Stimulated activated CD4-positive, alpha-beta T cell treated with anti-CD3 and anti-CD28 coated beads, Interleukin-12 subunit alpha, Interleukin-12 subunit beta, amount 100 ng/mL, for 4 hours (primary cell): ENCODE data around the gene GSTM3.
"Not testable (repeated sequence)": the region's sequence is repeated elsewhere in the genome, so short reads cannot be mapped to it uniquely, and the experiment has no call there.

Experiments
- DNase-seq: peaks from one replicate; pipeline ENCODE4 v3.0.0-alpha.2; 2020

The GSTM3 gene

DNA sequence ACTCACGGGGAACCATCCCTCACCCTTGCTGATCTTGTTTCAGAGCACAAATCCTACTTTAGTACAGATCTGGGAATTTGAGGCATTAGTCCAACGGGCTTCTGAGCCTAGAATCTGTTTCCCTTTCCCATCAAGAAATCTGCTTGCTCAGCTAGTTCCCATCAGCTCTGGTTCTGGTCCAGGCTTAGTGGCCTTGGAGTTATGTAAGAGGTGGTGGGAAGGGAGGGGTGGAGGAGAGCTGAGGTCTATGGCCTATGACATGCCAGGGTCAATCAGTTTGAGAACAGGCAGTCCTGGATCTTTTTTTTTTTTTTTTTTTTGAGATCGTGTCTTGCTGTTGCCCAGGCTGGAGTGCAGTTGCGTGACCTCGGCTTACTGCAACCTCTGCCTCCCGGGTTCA lies 49.1 kb downstream of the GSTM3 start:
- no peak for DNase-seq

DNA sequence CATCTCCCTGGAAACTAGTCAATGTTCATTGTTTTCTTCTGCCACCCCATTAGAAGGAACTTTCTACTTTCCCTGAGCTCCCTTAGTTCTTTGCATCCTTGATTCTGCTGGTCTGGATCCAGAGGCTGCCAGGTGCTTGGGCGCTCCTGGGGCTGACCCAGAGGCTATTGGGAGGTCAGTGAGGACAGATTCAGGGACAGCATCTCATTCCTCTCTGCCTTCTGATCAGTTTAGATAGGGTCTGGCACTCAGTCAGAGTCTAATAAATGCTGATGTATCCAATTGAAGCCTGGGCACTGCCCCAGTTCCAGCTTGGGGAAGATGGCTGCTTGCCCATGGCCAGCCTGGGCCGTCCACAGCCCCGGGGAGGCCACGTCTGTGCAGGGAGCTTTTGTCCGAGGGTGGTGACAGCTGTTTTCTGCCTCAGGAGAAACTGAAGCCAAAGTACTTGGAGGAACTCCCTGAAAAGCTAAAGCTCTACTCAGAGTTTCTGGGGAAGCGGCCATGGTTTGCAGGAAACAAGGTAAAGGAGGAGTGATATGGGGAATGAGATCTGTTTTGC lies 50.9 kb downstream of the GSTM3 start:
- no peak for DNase-seq

DNA sequence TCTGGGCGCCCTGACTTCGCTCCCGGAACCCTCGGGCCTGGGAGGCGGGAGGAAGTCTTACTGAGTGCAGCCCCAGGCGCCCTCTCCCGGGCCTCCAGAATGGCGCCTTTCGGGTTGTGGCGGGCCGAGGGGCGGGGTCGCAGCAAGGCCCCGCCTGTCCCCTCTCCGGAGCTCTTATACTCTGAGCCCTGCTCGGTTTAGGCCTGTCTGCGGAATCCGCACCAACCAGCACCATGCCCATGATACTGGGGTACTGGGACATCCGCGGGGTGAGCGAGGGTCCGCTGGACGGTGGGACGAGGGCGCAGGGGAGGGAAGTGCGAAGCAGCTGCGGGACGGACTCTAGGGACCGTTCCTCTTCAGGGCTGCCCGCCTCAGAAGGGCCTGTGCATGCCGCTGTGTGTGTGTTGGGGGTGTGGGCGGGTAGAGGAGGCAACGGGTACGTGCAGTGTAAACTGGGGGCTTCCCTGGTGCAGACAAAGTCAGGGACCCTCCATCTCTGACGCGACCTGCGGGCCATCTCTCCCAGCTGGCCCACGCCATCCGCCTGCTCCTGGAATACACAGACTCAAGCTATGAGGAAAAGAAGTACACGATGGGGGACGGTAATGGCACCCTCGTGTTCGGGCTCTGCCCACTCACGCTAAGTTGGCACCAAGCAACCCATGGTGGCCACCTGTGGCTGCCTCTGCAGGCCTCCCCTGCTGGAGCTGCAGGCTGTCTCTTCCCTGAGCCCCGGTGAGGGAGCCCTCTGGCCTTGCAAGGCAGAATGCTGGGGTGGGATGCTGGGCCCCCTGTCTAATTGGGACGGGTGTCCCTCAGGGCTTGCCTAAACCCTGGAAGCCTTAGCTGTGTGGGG lies 53.0 kb downstream of the GSTM3 start, which contains the start of gene GSTM1:
Gene GSTM1, plus strand, starts transcription at position 177 of the 859 bp plus-strand sequence. Its CDS starts 57 bp downstream, at position 234.
- DNase-seq = no peak

DNA sequence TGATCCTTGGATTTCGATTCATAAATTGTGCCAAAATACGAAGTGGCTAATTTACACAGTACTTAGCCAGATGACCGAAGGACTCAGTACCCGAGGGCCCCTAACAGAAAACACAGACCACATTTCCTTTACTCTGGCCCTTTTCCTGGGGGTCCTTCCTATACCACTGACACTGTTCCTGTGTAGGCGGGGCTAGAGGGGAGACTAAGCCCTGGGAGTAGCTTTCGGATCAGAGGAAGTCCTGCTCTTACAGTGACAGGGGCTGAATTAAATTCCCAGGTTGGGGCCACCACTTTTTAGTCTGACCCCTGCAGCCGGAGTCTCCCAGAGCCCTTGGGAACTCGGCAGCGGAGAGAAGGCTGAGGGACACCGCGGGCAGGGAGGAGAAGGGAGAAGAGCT lies 53.7 kb downstream of the GSTM3 start:
- DNase-seq = not testable (repeated sequence)

DNA sequence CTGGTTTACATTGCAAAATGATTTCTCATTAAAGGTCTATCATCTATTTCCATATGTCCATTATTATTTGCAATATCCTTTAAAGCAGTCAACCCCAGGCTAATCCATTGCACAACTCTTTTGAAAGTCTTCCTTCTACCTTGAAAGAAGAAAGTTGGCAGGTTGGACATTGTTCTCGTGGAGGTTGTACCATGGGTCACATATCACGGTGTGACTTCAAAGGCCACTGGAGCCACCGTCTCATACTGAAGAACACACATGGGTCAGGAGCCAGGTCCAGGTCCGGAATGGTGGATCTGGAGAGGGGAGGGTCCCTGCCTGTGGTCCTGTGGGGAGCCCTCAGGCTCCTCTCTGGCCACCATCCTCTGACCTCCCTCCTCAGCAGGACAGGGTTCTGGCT lies 54.9 kb downstream of the GSTM3 start:
- DNase-seq = not testable (repeated sequence)

DNA sequence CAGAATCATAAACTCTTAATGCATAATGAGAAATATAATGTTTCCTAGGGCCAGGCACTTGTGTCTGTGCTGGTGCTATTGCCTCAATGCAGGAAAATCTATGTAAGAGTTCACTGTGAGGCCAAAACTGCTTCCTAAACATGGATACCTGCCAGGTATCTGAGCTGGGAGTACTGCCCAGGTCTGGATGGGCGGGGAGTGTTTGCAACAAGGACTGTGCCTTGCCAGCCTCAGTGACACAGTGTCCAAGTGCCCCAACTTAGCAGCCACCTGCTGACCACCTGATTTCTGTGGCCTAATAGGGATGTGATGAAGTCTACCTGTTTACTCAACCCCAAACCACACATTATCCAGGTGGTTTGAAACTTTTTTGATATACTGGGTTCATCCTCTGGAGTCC lies 55.4 kb downstream of the GSTM3 start:
- not testable (repeated sequence) for DNase-seq

DNA sequence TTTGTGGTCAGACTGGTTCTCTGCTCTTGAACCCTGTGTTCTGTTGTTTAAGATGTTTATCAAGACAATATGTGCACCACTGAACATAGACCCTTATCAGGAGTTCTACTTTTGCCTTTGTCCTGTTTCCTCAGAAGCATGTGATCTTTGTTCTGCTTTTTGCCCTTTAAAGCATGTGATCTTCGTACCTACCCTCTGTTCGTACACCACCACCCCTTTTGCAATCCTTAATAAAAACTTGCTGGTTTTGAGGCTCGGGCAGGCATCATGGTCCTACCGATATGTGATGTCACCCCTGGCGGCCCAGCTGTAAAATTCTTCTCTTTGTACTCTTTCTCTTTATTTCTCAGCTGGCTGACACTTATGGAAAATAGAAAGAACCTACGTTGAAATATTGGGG lies 56.1 kb downstream of the GSTM3 start:
- DNase-seq = not testable (repeated sequence)
